A673 (cell line): ENCODE measurements around the gene ESPNL. TPM values are rescaled to one million over a fixed set of nuclear protein-coding genes. Genes with fewer than 3 reads are reported as not detected.
A peak's percentile ranks its signal among the peaks of the same experiment; 100 is the strongest.
"Not testable (repeated sequence)": the region's sequence is repeated elsewhere in the genome, so short reads cannot be mapped to it uniquely, and the experiment has no call there.

Source experiments
- BruUV-seq: library from RNA; stranded (reverse); fragments of 400-500 nt; replicated peaks from 2 replicates; lab custom pipeline; 2021; lab: Mats Ljungman, UMichigan
- CTCF ChIA-PET: fragments of 300-600 bp; sonication (Branson Sonifier 250); formaldehyde crosslinking; loops from one replicate; lab custom pipeline; 2022; ENCODE audit warnings: antibody characterized with exemption; lab: Charles Lee
- POLR2A ChIA-PET: fragments of 300-600 bp; sonication (Branson Sonifier 250); formaldehyde crosslinking; loops from one replicate; lab custom pipeline; 2022; ENCODE audit warnings: antibody characterized with exemption; ENCODE audit not compliant: low non-redundant PET; lab: Charles Lee
- DNase-seq: peaks from one replicate; pipeline ENCODE4 v3.0.0-alpha.2; 2015; ENCODE audit warnings: low spot score
- H3K27ac ChIP-seq: fragments of 200-600 bp; sonication (generic); 2 replicates; pipeline ENCODE4 v1.5.1; 2016; ENCODE audit warnings: mixed run types, low read depth, mild to moderate bottlenecking, mixed read lengths, antibody characterized with exemption, low read length; ENCODE audit not compliant: poor library complexity, severe bottlenecking
- H3K27me3 ChIP-seq: fragments of 200-600 bp; sonication (generic); replicated peaks from 2 replicates; pipeline ENCODE4 v1.6.1; 2017; ENCODE audit warnings: mixed run types, low read depth, mild to moderate bottlenecking, mixed read lengths, antibody characterized with exemption, low read length; ENCODE audit not compliant: insufficient read depth, poor library complexity
- H3K36me3 ChIP-seq: fragments of 200-600 bp; sonication (generic); 2 replicates; pipeline ENCODE4 v1.6.1; 2016; ENCODE audit warnings: mixed run types, mild to moderate bottlenecking, mixed read lengths, antibody characterized with exemption, low read length; ENCODE audit not compliant: insufficient read depth, poor library complexity, severe bottlenecking
- H3K4me1 ChIP-seq: fragments of 200-600 bp; sonication (generic); 2 replicates; pipeline ENCODE4 v1.6.1; 2017; ENCODE audit warnings: mixed run types, mild to moderate bottlenecking, mixed read lengths, antibody characterized with exemption, low read length; ENCODE audit not compliant: insufficient read depth, poor library complexity, severe bottlenecking
- H3K4me3 ChIP-seq: fragments of 200-600 bp; sonication (generic); 2 replicates; pipeline ENCODE4 v1.5.1; 2016; ENCODE audit warnings: low read depth, mixed run types, mild to moderate bottlenecking, mixed read lengths, low read length; ENCODE audit not compliant: poor library complexity, severe bottlenecking
- H3K9me3 ChIP-seq: fragments of 200-600 bp; sonication (generic); 2 replicates; pipeline ENCODE4 v1.6.1; 2016; ENCODE audit warnings: mixed run types, low read depth, mild to moderate bottlenecking, mixed read lengths, antibody characterized with exemption, low read length; ENCODE audit not compliant: poor library complexity, severe bottlenecking
- CTCF ChIP-seq: fragments of 300-800, 200-600 bp; sonication (generic); conservative IDR thresholded peaks from 2 replicates; pipeline ENCODE4 v1.5.1; 2017; ENCODE audit warnings: low read depth, mild to moderate bottlenecking, antibody characterized with exemption, low read length, moderate library complexity, mixed read lengths
- EZH2 ChIP-seq: fragments of 200-600 bp; sonication (generic); IDR thresholded peaks from 2 replicates; pipeline ENCODE4 v1.6.1; 2017; ENCODE audit warnings: borderline replicate concordance, low read depth, mild to moderate bottlenecking, mixed read lengths, antibody characterized with exemption, low read length; ENCODE audit not compliant: poor library complexity, severe bottlenecking
- intact Hi-C: fragments of 100-400 bp; cut with micrococcal nuclease; formaldehyde crosslinking; loops from one replicate; pipeline ENCODE4 v1.10.0; 2022; ENCODE audit not compliant: unreplicated experiment
- total RNA-seq: library from RNA; stranded (reverse); gene quantifications from 2 replicates; pipeline ENCODE4 v1.2.3, GENCODE V29; 2021

ESPNL gene
- total RNA-seq, 1 experiment from 2014 or later = 0.30 TPM

DNA sequence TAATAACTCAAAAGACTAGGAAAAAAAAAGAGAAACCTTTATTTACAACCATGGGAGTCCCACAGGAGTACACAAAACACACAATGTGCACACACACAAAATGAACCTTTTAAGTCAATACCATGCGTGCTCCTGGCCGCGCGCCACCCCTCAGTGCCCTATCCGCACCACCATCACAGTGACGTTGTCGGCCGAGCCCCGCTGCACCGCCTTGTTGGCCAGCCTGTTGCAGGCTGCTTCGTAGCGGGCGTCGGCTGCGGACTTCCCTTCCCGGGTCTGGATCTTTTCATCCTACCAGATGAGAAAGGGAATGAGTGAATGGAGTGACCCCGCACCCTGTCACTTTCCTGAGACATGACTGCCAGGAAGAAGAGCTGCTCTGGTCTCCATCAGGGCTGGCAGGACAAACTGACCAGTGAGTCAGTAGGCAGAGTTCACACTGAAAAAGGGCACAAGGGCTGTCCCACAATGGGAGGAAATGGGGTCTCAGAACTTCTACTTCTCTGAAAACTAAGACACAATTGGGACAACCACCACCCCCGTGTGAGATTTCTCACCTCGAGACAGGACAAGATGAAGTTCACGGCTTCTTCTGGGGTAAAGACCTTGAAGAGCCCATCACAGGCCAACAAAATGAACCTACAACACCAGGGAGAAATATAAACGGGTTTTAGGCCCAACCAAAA is 70.4 kb downstream of the ESPNL start:
- CTCF ChIA-PET = interaction anchor here (0.7 kb wide), 1 partner anchor 312 kb away, joined by 4 read pairs; no protein-coding TSS in a partner anchor
- BruUV-seq = no TSS peak
- H3K27me3 ChIP-seq = no peaks in the 10 kb centered on the region
- H3K4me3 ChIP-seq = no peak overlapping the region
- intact Hi-C loops = no loop called here
- DNase-seq = no peak
- peaks cover 39% of the 10 kb centered on the region for H3K36me3 ChIP-seq
- POLR2A ChIA-PET = no interaction called here
- H3K4me1 ChIP-seq = peaks cover 16% of the 10 kb centered on the region
- H3K9me3 ChIP-seq = no peaks in the 10 kb centered on the region
- H3K27ac ChIP-seq = peak overlapping the region; percentile 91
- TF ChIP-seq EZH2 = no peak

DNA sequence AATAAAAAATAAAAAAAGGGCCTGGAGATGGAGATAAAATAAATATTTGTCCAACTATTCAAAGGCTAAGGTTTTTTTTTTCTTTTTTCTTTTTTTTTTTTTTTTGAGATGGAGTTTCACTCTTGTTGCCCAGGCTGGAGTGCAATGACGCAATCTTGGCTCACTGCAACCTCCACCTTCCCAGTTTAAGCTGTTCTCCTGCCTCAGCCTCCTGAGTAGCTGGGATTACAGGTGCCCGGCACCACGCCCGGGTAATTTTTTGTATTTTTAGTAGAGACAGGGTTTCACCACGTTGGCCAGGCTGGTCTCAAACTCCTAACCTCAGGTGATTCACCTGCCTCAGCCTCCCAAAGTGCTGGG is 70.9 kb downstream of the ESPNL start:
- BruUV-seq, H3K4me3 ChIP-seq, POLR2A ChIA-PET, DNase-seq, intact Hi-C loops, H3K27me3 ChIP-seq, H3K9me3 ChIP-seq: not testable (repeated sequence)
- H3K36me3 ChIP-seq = peaks cover 42% of the 10 kb centered on the region
- peaks cover 16% of the 10 kb centered on the region for H3K4me1 ChIP-seq
- H3K27ac ChIP-seq = peak overlapping the region; percentile 91
- CTCF ChIA-PET = interaction anchor here (0.7 kb wide), 1 partner anchor 312 kb away, joined by 4 read pairs; no protein-coding TSS in a partner anchor

GRCh38 chr2:238171575-238172187 is 71.5 kb downstream of the ESPNL start:
- CTCF ChIA-PET = interaction anchor here (0.7 kb wide), 1 partner anchor 313 kb away, joined by 4 read pairs; no protein-coding TSS in a partner anchor
- H3K27me3 ChIP-seq = no peaks in the 10 kb centered on the region
- H3K36me3 ChIP-seq = peaks cover 46% of the 10 kb centered on the region
- no peaks in the 10 kb centered on the region for H3K9me3 ChIP-seq
- H3K4me3 ChIP-seq = no peak overlapping the region
- POLR2A ChIA-PET = no interaction called here
- TF ChIP-seq EZH2 (no peak), CTCF (no peak)
- intact Hi-C loops = no loop called here
- no peak overlapping the region for H3K27ac ChIP-seq
- H3K4me1 ChIP-seq = peaks cover 16% of the 10 kb centered on the region
- no peak for DNase-seq
- BruUV-seq = no TSS peak

- TF ChIP-seq EZH2 = no peak
- TF ChIP-seq CTCF = no peak
- no TSS peak for BruUV-seq
- POLR2A ChIA-PET = no interaction called here
- Histone ChIP-seq H3K27ac (no peak overlapping the region), H3K27me3 (no peaks in the 10 kb centered on the region), H3K36me3 (peaks cover 53% of the 10 kb centered on the region), H3K4me3 (no peak overlapping the region), H3K9me3 (no peaks in the 10 kb centered on the region), H3K4me1 (peaks cover 16% of the 10 kb centered on the region)
- DNase-seq = no peak
- intact Hi-C loops = no loop called here
- CTCF ChIA-PET = no interaction called here
Measured at GRCh38 chr2:238172439-238172838, 72.3 kb downstream of the ESPNL start.
